Adrenal gland (tissue), 5 donors: ENCODE results near the gene TAOK2.

Source experiments
- CTCF ChIP-seq, 6 experiments: fragments of 450-650 bp in 4 of 6; fragments of 200-600 bp in 2 of 6; sonication (generic) in 1 of 6; IDR thresholded peaks; 1 replicate in 5 of 6; 2 replicates in 1 of 6; pipeline versions ENCODE4 v1.5.1 to v1.8.0; 2016 to 2021; ENCODE audit warnings: antibody characterized with exemption in 6 of 6, mild to moderate bottlenecking in 2 of 6, moderate library complexity in 1 of 6
- POLR2A ChIP-seq, 2 donors: fragments of 450-650 bp; IDR thresholded peaks; one replicate each; pipeline ENCODE4 v1.6.1; 2017; ENCODE audit warnings: antibody characterized with exemption in 2 of 2, mild to moderate bottlenecking in 2 of 2, moderate library complexity in 1 of 2
- donor health status: DM: no; HTN: no; CAD: no.

- TF ChIP-seq POLR2A (IDR thresholded peaks at IDR 0.05) (no peak), CTCF (IDR thresholded peaks at IDR 0.05) (no peak)
Measured at GRCh38 chr16:30030011-30030685, 56.5 kb downstream of the TAOK2 start.
